ENCODE results near the gene HVCN1.

HVCN1 gene

GRCh38 chr12:110731479-110731878 is 42.6 kb upstream of the HVCN1 start:
- Histone ChIP-seq H3K36me3 (ENCODE audit: insufficient read depth, low read length) (peaks cover 79% of the 10 kb centered on the region), H3F3A (ENCODE audit: insufficient read depth, low read length) (no peaks in the 10 kb centered on the region), H3K27ac (ENCODE audit: low read depth, low read length, poor library complexity, severe bottlenecking) (no peak overlapping the region), H3K27me3 (ENCODE audit: insufficient read depth, low read length) (no peaks in the 10 kb centered on the region), H2AFZ (ENCODE audit: low read length) (no peak overlapping the region), H3K79me2 (ENCODE audit: insufficient read depth, low read length) (peaks cover 63% of the 10 kb centered on the region), H3K9me3 (ENCODE audit: low read length) (no peaks in the 10 kb centered on the region), H3K9me2 (ENCODE audit: low read depth, low read length) (no peaks in the 10 kb centered on the region), H4K20me1 (ENCODE audit: insufficient read depth, low read length) (no peaks in the 10 kb centered on the region), H3K4me3 (ENCODE audit: low read depth, low read length, poor library complexity, severe bottlenecking) (no peak overlapping the region), H3K4me2 (ENCODE audit: low read length) (no peak overlapping the region), H3K4me1 (ENCODE audit: insufficient read depth, low read length, severe bottlenecking) (no peaks in the 10 kb centered on the region), H3K9ac (ENCODE audit: low read length) (no peak overlapping the region)
- TF ChIP-seq CTCF (IDR thresholded peaks at IDR 0.05; ENCODE audit: low read length) (no peak), EZH2 (IDR thresholded peaks at IDR 0.05; ENCODE audit: borderline replicate concordance, low read length) (no peak)

GRCh38 chr12:110728628-110729027 is 39.7 kb upstream of the HVCN1 start:
- H3K4me1 ChIP-seq (ENCODE audit: insufficient read depth, low read length, severe bottlenecking) = no peaks in the 10 kb centered on the region
- H3K4me3 ChIP-seq (ENCODE audit: low read depth, low read length, poor library complexity, severe bottlenecking) = no peak overlapping the region
- no peaks in the 10 kb centered on the region for H3K9me2 ChIP-seq (ENCODE audit: low read depth, low read length)
- no peaks in the 10 kb centered on the region for H3K9me3 ChIP-seq (ENCODE audit: low read length)
- H3K27ac ChIP-seq (ENCODE audit: low read depth, low read length, poor library complexity, severe bottlenecking) = no peak overlapping the region
- H3K79me2 ChIP-seq (ENCODE audit: insufficient read depth, low read length) = peaks cover 35% of the 10 kb centered on the region
- H3K9ac ChIP-seq (ENCODE audit: low read length) = no peak overlapping the region
- TF ChIP-seq EZH2 (IDR thresholded peaks at IDR 0.05; ENCODE audit: borderline replicate concordance, low read length) = no peak
- TF ChIP-seq CTCF (IDR thresholded peaks at IDR 0.05; ENCODE audit: low read length) = no peak
- H2AFZ ChIP-seq (ENCODE audit: low read length) = no peak overlapping the region
- H3K27me3 ChIP-seq (ENCODE audit: insufficient read depth, low read length) = no peaks in the 10 kb centered on the region
- no peaks in the 10 kb centered on the region for H4K20me1 ChIP-seq (ENCODE audit: insufficient read depth, low read length)
- H3K4me2 ChIP-seq (ENCODE audit: low read length) = no peak overlapping the region
- H3F3A ChIP-seq (ENCODE audit: insufficient read depth, low read length) = no peaks in the 10 kb centered on the region
- peaks cover 87% of the 10 kb centered on the region for H3K36me3 ChIP-seq (ENCODE audit: insufficient read depth, low read length)

- Histone ChIP-seq H3K9ac (ENCODE audit: low read length) (no peak overlapping the region), H3K4me2 (ENCODE audit: low read length) (no peak overlapping the region), H3K27ac (ENCODE audit: low read depth, low read length, poor library complexity, severe bottlenecking) (no peak overlapping the region), H3K9me3 (ENCODE audit: low read length) (no peaks in the 10 kb centered on the region), H3K36me3 (ENCODE audit: insufficient read depth, low read length) (peaks cover 87% of the 10 kb centered on the region), H3F3A (ENCODE audit: insufficient read depth, low read length) (no peaks in the 10 kb centered on the region), H4K20me1 (ENCODE audit: insufficient read depth, low read length) (no peaks in the 10 kb centered on the region), H3K79me2 (ENCODE audit: insufficient read depth, low read length) (peaks cover 20% of the 10 kb centered on the region; the same call in 1 of the 2 replicates), H3K4me1 (ENCODE audit: insufficient read depth, low read length, severe bottlenecking) (no peaks in the 10 kb centered on the region), H2AFZ (ENCODE audit: low read length) (no peak overlapping the region), H3K4me3 (ENCODE audit: low read depth, low read length, poor library complexity, severe bottlenecking) (no peak overlapping the region), H3K27me3 (ENCODE audit: insufficient read depth, low read length) (no peaks in the 10 kb centered on the region), H3K9me2 (ENCODE audit: low read depth, low read length) (no peaks in the 10 kb centered on the region)
- no peak for TF ChIP-seq CTCF (IDR thresholded peaks at IDR 0.05; ENCODE audit: low read length)
- TF ChIP-seq EZH2 (IDR thresholded peaks at IDR 0.05; ENCODE audit: borderline replicate concordance, low read length) = no peak
Observed at GRCh38 chr12:110726708-110727369, 37.9 kb upstream of the HVCN1 start.
